ENCODE data around the gene USP46.

GRCh38 chr4:52676536-52676935 is 17.4 kb upstream of the USP46 start:
- TF ChIP-seq CTCF (IDR thresholded peaks at IDR 0.05) (no peak), POLR2A (IDR thresholded peaks at IDR 0.05) (no peak)

Data from Peyer's patch (tissue), 4 donors.